GM10847 (cell line): ENCODE data around the gene STYXL1.

Source experiments
- POLR2A ChIP-seq: IDR thresholded peaks from 2 replicates; pipeline ENCODE4 v1.6.1; 2011; ENCODE audit not compliant: insufficient read length; ENCODE audit errors: extremely low read depth

Gene STYXL1

GRCh38 chr7:76002822-76003221, 45.0 kb downstream of the STYXL1 start:
- no peak for TF ChIP-seq POLR2A

- no peak for TF ChIP-seq POLR2A
These were observed 45.7 kb downstream of the STYXL1 start for GRCh38 chr7:76002139-76002538.

GRCh38 chr7:76000566-76000965, 47.2 kb downstream of the STYXL1 start:
- TF ChIP-seq POLR2A = no peak

GRCh38 chr7:75998038-75998437, 49.8 kb downstream of the STYXL1 start:
- no peak for TF ChIP-seq POLR2A

GRCh38 chr7:75996476-75996875, 51.3 kb downstream of the STYXL1 start:
- no peak for TF ChIP-seq POLR2A

GRCh38 chr7:75995996-75996395, 51.8 kb downstream of the STYXL1 start:
- no peak for TF ChIP-seq POLR2A

DNA sequence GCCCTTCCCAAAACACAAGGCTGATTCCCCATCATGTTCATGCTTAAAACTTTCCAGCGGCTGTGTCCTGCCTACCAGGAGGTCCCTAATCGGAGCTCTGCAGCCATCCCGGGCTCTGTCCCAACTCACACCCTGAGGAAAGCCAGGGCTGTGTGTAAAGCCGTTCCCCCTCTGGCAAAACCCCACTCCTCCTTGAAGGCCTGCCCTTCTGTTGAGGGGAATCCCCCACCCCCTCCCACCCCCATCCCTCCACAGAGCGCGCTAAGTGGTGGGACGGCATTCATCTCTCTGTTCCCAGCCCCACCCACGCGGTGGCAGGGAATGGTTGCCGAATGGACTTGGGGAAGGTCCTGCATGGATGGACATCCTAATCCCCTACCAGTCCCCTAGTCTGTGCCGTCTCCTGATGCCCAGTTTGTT, 52.7 kb downstream of the STYXL1 start:
- TF ChIP-seq POLR2A = no peak

- TF ChIP-seq POLR2A = peak; percentile 36
These were observed 53.3 kb downstream of the STYXL1 start, which contains the start of gene TMEM120A for GRCh38 chr7:75994388-75995051. Gene TMEM120A (minus strand): TSS chr7:75994595. CDS start chr7:75994570, 25 bp downstream.

DNA sequence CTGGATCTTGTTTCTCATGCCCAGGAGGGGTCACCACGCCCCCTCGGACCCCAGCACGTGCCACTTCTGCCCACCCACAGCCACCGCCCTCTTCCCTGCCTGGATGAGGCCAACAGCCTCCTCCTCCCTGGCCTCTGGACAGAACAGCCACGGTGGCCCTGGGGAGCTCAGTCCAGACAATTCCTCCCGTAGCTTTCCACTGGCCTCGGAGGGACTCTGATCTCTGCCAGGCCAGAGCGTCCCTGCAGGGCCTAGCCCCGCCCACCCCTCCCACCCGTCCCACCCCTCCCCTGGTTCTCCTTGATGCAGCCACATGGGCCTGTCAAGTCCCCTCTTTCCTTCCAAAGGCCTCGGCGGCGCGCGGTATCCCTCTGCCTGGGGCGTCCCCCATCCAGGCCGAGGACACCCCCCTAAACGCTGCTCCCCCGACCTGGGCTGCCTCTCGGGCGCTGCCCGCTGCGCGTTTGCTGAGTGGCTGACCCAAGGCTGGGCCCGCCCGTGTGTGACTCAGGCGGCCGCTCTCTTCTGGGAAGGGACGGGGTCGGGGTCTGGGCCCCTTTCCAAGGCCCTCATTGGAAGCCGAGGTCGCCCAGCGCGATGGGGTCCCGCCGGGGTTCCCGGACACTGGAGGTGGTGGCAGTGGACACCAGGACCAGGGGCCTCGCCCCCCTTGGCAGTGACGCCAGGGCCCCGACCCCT, 54.0 kb downstream of the STYXL1 start:
- no peak for TF ChIP-seq POLR2A

DNA sequence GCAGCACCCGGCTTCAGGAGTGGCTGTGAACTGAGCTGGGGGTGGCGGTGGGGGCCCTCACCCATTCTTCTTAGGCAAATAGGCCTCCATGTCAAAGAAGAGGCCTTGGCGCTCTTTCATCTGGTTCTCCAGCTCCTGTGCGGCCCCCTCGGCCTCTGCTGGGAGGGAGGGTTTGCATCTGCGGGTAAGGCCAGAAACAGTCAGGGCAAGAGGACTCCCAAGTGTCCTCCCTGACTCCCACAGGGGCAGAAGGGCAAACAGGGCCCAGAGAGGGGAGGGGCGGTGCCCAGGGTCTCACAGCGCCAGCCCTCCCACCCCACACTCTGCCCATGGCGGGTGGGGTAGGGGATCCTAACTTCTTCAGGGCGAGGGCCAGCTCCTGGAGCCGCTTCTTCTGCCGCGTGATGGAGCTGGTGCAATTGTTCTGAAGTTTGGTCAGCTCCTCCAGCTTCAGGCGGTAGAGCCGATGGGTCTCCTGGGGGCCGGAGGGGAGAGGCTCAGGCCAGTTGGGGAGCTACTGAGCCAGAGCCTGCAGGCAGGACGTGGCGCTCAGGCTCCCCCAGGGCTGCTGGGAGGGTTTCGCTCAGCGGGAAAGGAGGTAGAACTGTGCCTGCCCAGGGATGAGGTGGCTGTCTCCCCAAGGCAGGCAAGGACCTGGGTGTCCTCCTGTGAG, 55.6 kb downstream of the STYXL1 start:
- no peak for TF ChIP-seq POLR2A

DNA sequence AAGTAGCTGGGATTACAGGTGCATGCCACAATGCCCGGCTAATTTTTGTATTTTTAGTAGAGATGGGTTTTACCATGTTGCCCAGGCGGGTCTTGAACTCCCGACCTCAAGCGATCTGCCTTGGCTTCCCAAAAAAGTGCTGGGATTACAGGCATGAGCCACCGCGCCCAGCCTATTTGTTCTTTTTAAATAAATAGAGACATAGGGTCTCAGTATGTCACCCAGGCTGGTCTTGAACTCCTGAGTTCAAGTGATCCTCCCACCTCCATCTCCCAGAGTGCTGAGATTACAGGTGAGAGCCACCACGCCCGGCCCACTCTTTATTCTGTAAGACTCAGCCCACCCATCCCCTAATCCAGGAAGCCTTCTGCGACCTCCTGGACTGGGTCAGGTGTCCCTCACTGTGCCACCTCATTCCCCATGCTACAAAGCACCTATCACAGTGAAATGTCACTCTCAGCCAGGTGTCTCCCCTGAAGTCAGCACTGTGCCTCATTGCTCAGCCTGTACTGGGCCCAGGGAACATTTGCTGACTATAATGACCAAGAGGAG, 56.2 kb downstream of the STYXL1 start:
- TF ChIP-seq POLR2A = no peak

DNA sequence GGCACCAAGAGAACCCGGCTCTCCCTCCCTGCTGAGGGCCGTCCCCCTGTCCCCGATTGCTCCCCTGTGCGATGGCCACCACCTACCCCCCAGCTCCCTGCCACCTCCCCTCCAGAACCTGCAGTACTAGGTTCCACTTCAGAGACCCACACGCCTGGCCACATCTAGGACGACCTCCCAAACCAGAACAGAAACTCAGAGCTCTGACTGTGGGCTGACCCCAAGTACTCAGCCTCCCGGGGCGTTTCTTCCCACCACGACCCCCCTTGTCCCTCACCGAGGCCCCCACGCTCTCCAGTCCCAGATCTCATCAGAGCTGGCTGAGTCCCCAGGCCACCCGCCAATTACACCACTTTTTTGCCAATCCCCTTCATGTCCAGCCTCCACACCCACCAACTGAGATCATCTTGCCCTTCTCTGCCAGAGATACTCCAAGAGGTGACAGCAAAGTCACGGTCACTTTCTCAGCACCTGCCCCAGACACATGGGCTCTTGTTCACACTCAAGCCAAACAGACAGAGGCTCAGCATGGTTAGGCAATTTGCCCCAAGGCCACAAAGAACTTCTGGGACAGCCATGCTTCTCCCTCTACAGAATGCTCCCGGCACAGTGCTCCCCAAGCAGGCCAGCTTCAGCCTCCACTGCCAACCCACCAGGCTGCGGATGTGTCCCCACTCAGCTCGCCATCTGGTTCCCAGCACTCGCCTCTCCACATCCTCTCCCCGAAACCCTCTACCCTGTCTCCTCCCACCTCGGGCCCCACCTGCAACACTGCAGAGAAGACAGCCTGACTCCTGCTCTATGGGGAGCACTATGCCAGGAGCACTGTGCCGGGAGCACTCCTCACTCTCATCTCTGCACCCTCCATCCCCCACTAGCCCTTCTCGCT, 58.1 kb downstream of the STYXL1 start:
- TF ChIP-seq POLR2A = no peak

DNA sequence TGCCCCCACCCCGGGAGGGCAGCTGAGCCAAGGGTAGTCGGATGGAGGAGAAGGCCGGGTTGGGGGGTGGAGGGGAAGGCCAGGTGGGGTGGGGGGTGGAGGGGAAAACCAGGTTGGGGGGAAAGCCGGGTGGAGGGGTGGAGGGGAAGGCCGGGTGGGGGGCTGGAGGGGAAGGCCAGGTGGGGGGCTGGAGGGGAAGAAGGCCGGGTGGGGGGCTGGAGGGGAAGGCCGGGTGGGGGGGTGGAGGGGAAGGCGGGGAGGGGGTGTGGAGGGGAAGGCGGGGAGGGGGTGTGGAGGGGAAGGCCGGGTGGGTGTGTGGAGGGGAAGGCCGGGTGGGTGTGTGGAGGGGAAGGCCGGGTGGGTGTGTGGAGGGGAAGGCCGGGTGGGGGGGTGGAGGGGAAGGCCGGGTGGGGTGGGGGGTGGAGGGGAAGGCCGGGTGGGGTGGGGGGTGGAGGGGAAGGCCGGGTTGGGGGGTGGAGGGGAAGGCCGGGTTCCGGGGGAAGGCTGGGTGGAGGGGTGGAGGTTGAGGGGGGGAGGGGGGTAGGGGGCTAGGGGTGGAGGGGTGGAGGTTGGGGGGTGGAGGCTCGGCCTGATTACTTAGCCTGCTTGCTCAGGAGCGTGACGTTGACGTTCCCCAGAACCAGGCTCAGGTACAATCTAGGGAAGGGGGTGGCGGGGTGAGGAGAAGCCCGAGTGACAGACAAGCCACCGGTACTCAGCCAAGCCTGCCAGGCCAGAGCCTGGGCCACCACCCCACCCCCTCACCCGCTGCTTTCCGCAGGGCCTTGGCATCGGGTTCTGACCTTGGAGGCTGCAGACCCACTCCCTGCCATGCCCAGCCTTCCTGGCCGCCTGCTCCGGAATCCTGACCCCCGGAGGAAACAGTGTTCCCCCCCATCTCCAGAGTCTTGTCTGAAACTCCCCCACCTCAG, 59.0 kb downstream of the STYXL1 start:
- no peak for TF ChIP-seq POLR2A
